ENCODE results near the gene EPS8L2. TPM values are rescaled to one million over a fixed set of nuclear protein-coding genes. Genes with fewer than 3 reads are reported as not detected.

The EPS8L2 gene
- total and polyA plus RNA-seq, 11 donors = 0.72 to 15.5 (median 1.5) TPM

- TF ChIP-seq POLR2A (IDR thresholded peaks at IDR 0.05) (no peak), CTCF (IDR thresholded peaks at IDR 0.05) (peak; percentile 41 to 60 (median 48))
- no peaks in the 10 kb centered on the region for H3K27me3 ChIP-seq
- no peaks in the 10 kb centered on the region for H3K9me3 ChIP-seq
- 72 to 81% (median 74%) methylated on average over 15 to 19 of the region's 19 CpGs for WGBS, 4 donors
- no peak overlapping the region for H3K27ac ChIP-seq
- no peaks in the 10 kb centered on the region for H3K4me1 ChIP-seq
- DNase-seq (peak in 2 of 5 donors; percentile 62 to 69), ATAC-seq (peak in 3 of 4 donors; percentile 57 to 74 (median 69))
- peaks cover 0 to 93% (median 73%) of the 10 kb centered on the region in 9 donors for H3K36me3 ChIP-seq
- intact Hi-C loops (cut with DNase I) = no loop called here
- H3K4me3 ChIP-seq = no peak overlapping the region
These were observed 59.2 kb downstream of the EPS8L2 start for GRCh38 chr11:765025-765801.

- Histone ChIP-seq H3K27me3 (no peaks in the 10 kb centered on the region), H3K4me1 (no peaks in the 10 kb centered on the region), H3K4me3 (no peak overlapping the region), H3K9me3 (no peaks in the 10 kb centered on the region), H3K27ac (no peak overlapping the region), H3K36me3 (peaks cover 0 to 93% (median 73%) of the 10 kb centered on the region in 9 donors)
- 97 to 100% (median 98%) methylated on average over 8 of the region's 8 CpGs for WGBS, 4 donors
- DNase-seq (no peak), ATAC-seq (no peak)
- intact Hi-C loops (cut with DNase I) = no loop called here
- TF ChIP-seq POLR2A (IDR thresholded peaks at IDR 0.05) = no peak
- TF ChIP-seq CTCF (IDR thresholded peaks at IDR 0.05) = no peak
These were observed 59.7 kb downstream of the EPS8L2 start for GRCh38 chr11:765802-766091.

DNA sequence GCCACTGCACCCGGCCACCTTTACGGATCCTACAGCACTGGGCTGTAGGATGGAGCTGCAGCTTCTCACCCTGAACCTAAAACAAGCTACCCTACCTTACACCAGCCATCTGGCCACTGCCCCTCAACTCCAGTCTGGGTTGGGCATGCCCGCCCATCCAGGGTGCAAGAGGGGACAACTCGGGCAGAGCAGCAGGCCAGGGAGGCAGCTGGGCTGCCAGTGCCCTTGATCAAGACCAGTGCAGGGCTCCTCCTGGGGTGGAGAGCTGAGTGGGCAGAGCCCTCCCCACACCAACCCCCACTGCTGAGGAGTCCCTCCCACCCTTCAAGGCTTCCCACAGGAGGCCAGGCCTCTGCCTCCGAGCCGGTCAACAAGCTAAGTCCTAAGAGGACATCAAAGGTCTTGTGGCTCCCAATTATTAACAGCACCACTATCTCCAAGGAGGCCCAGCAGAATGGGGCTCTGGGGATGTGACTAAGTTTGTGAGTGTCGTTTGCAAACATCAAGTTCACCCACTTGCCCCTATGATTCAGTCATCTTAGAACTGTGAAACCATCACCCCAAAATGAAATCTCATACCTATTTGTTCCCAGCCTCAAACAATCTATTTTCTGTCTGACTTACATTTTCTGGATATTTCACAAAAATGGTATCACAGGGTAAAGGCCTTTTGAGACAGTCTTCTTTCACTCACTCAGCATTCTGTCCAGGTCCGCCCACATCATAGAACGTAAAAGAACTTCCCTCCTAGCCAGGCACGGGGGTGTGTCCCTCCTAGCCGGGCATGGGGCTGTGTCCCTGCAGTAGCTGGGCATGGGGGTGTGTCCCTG lies 60.3 kb downstream of the EPS8L2 start:
- DNase-seq (no peak), ATAC-seq (no peak)
- no peak overlapping the region for H3K4me3 ChIP-seq
- intact Hi-C loops (cut with DNase I) = no loop called here
- H3K9me3 ChIP-seq = no peaks in the 10 kb centered on the region
- no peak for TF ChIP-seq POLR2A (IDR thresholded peaks at IDR 0.05)
- no peak for TF ChIP-seq CTCF (IDR thresholded peaks at IDR 0.05)
- H3K4me1 ChIP-seq = no peaks in the 10 kb centered on the region
- H3K27me3 ChIP-seq = no peaks in the 10 kb centered on the region
- H3K36me3 ChIP-seq = peaks cover 0 to 93% (median 73%) of the 10 kb centered on the region in 9 donors
- no peak overlapping the region for H3K27ac ChIP-seq
- 75 to 84% (median 80%) methylated on average over 10 to 11 of the region's 11 CpGs for WGBS, 4 donors

DNA sequence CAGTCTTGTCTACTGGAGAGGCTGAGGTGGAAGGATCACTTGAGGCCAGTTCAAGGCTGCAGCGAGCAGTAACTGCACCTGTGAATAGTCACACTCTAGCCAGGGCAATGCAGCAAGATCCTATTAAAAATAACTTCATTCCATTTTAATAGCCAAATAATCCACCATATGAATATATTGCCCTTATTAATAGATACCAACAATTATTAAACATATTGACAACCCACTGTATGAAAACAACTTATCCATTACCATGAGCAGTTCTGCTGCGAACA lies 60.8 kb downstream of the EPS8L2 start:
- no peaks in the 10 kb centered on the region for H3K9me3 ChIP-seq

More for the DNA sequence above, 60.8 kb downstream of the EPS8L2 start:
- no peaks in the 10 kb centered on the region for H3K27me3 ChIP-seq
- H3K4me3 ChIP-seq = no peak overlapping the region
- H3K27ac ChIP-seq = no peak overlapping the region
- 95 to 100% (median 99%) methylated on average over 2 of the region's 2 CpGs for WGBS, 4 donors
- no peak for ATAC-seq
- no peak for DNase-seq
- peaks cover 0 to 91% (median 72%) of the 10 kb centered on the region in 9 donors for H3K36me3 ChIP-seq
- intact Hi-C loops (cut with DNase I) = no loop called here
- no peaks in the 10 kb centered on the region for H3K4me1 ChIP-seq
- TF ChIP-seq CTCF (IDR thresholded peaks at IDR 0.05) = no peak
- TF ChIP-seq POLR2A (IDR thresholded peaks at IDR 0.05) = no peak
